ENCODE measurements around the gene ATG5.
A peak's percentile ranks its signal among the peaks of the same experiment; 100 is the strongest.

Gene ATG5

GRCh38 chr6:106182455-106182854 is 143.1 kb downstream of the ATG5 start:
- H3K79me2 ChIP-seq (ENCODE audit: control insufficient read depth, insufficient read depth, low read length, poor library complexity), result no peaks in the 10 kb centered on the region
- H3K27ac ChIP-seq (ENCODE audit: low read depth, low read length), result no peak overlapping the region
- no peak overlapping the region for H2BK120ac ChIP-seq (ENCODE audit: insufficient read depth, low read length, poor library complexity)
- no peak overlapping the region for H2BK12ac ChIP-seq (ENCODE audit: low read length)
- H3K79me1 ChIP-seq (ENCODE audit: low read length), result no peaks in the 10 kb centered on the region
- no peak overlapping the region for H3K18ac ChIP-seq (ENCODE audit: low read length)
- no peaks in the 10 kb centered on the region for H3K9me3 ChIP-seq (ENCODE audit: insufficient read depth, low read depth, low read length)
- no peak overlapping the region for H3K9ac ChIP-seq (ENCODE audit: low read length)
- no peak overlapping the region for H3K4ac ChIP-seq (ENCODE audit: low read depth, low read length)
- peak in 1 of 2 donors; percentile 9 for DNase-seq
- H3K23ac ChIP-seq (ENCODE audit: low read length), result no peak overlapping the region
- H4K91ac ChIP-seq (ENCODE audit: low read depth, low read length), result no peak overlapping the region
- no CpG with 5 or more reads among the region's 5 CpGs for WGBS (ENCODE audit: extremely low coverage, insufficient coverage, insufficient read length)
- no peak overlapping the region for H2AK5ac ChIP-seq (ENCODE audit: low read length)
- no peak overlapping the region for H3K4me2 ChIP-seq (ENCODE audit: low read length)
- H3K14ac ChIP-seq (ENCODE audit: low read length), result no peak overlapping the region
- no peak overlapping the region for H2AFZ ChIP-seq (ENCODE audit: insufficient read depth, low read length, poor library complexity)
- peaks cover 0 to 2% of the 10 kb centered on the region in 2 experiments for H3K36me3 ChIP-seq (ENCODE audit: control insufficient read depth in 1 of 2, insufficient read depth in 2 of 2, low read length in 2 of 2)
- H4K12ac ChIP-seq (ENCODE audit: low read depth, low read length), result no peak overlapping the region
- no peaks in the 10 kb centered on the region for H3K27me3 ChIP-seq (ENCODE audit: insufficient read depth, low read length)
- H2BK5ac ChIP-seq (ENCODE audit: low read depth, low read length, poor library complexity), result no peak overlapping the region
- H3K4me3 ChIP-seq (ENCODE audit: low read depth, low read length), result no peak overlapping the region
- no peak overlapping the region for H4K8ac ChIP-seq (ENCODE audit: low read depth, low read length)
- H3K4me1 ChIP-seq (ENCODE audit: control insufficient read depth in 1 of 2, insufficient read depth in 2 of 2, low read length in 2 of 2), result peaks cover 3% of the 10 kb centered on the region in 2 experiments

- Histone ChIP-seq H3K4me2 (ENCODE audit: low read length) (no peak overlapping the region), H3K4me3 (ENCODE audit: low read depth, low read length) (no peak overlapping the region), H3K9ac (ENCODE audit: low read length) (no peak overlapping the region), H2BK5ac (ENCODE audit: low read depth, low read length, poor library complexity) (no peak overlapping the region), H3K27me3 (ENCODE audit: insufficient read depth, low read length) (no peaks in the 10 kb centered on the region), H3K36me3 (ENCODE audit: control insufficient read depth in 1 of 2, insufficient read depth in 2 of 2, low read length in 2 of 2) (peaks cover 0 to 2% of the 10 kb centered on the region in 2 experiments), H4K8ac (ENCODE audit: low read depth, low read length) (no peak overlapping the region), H3K79me2 (ENCODE audit: control insufficient read depth, insufficient read depth, low read length, poor library complexity) (no peaks in the 10 kb centered on the region), H3K4ac (ENCODE audit: low read depth, low read length) (no peak overlapping the region), H2AK5ac (ENCODE audit: low read length) (no peak overlapping the region), H3K18ac (ENCODE audit: low read length) (no peak overlapping the region), H2AFZ (ENCODE audit: insufficient read depth, low read length, poor library complexity) (no peak overlapping the region), H4K91ac (ENCODE audit: low read depth, low read length) (no peak overlapping the region), H4K12ac (ENCODE audit: low read depth, low read length) (no peak overlapping the region), H3K9me3 (ENCODE audit: insufficient read depth, low read depth, low read length) (no peaks in the 10 kb centered on the region), H3K4me1 (ENCODE audit: control insufficient read depth in 1 of 2, insufficient read depth in 2 of 2, low read length in 2 of 2) (peaks cover 3% of the 10 kb centered on the region in 2 experiments), H2BK120ac (ENCODE audit: insufficient read depth, low read length, poor library complexity) (no peak overlapping the region), H3K14ac (ENCODE audit: low read length) (no peak overlapping the region), H2BK12ac (ENCODE audit: low read length) (no peak overlapping the region), H3K27ac (ENCODE audit: low read depth, low read length) (no peak overlapping the region), H3K79me1 (ENCODE audit: low read length) (no peaks in the 10 kb centered on the region), H3K23ac (ENCODE audit: low read length) (no peak overlapping the region)
- no CpG with 5 or more reads among the region's 3 CpGs for WGBS (ENCODE audit: extremely low coverage, insufficient coverage, insufficient read length)
- DNase-seq, result peak; percentile 70 to 92
Measured at GRCh38 chr6:106181664-106182418, 143.7 kb downstream of the ATG5 start.

DNA sequence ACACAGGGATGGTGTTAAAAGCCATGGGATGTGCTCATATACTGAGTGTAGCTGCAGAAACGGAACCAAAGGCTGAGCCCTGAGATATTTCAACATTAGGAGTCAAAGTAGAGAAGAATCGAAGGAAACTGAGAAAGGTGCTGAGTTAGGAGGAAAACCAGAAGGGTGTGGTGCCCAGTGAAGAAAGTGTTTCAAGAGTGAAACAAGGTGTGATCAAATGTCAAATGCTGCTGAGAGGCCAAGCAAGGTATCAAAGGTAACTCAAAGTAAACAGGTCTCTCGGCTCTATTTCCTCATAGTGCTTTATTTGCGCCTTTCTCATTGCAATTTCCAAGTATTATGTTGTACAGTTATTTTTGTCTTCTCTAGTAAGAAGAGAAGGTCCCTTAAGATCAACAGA is 145.4 kb downstream of the ATG5 start:
- no peaks in the 10 kb centered on the region for H3K36me3 ChIP-seq (ENCODE audit: control insufficient read depth in 1 of 2, insufficient read depth in 2 of 2, low read length in 2 of 2)
- WGBS (ENCODE audit: extremely low coverage, insufficient coverage, insufficient read length), result no CpG with 5 or more reads among the region's 4 CpGs
- no peaks in the 10 kb centered on the region for H3K27me3 ChIP-seq (ENCODE audit: insufficient read depth, low read length)
- no peak overlapping the region for H3K14ac ChIP-seq (ENCODE audit: low read length)
- H2BK120ac ChIP-seq (ENCODE audit: insufficient read depth, low read length, poor library complexity), result no peak overlapping the region
- no peaks in the 10 kb centered on the region for H3K79me1 ChIP-seq (ENCODE audit: low read length)
- H3K4me1 ChIP-seq (ENCODE audit: control insufficient read depth in 1 of 2, insufficient read depth in 2 of 2, low read length in 2 of 2), result no peaks in the 10 kb centered on the region
- no peak overlapping the region for H4K8ac ChIP-seq (ENCODE audit: low read depth, low read length)
- H3K79me2 ChIP-seq (ENCODE audit: control insufficient read depth, insufficient read depth, low read length, poor library complexity), result no peaks in the 10 kb centered on the region
- H2BK12ac ChIP-seq (ENCODE audit: low read length), result no peak overlapping the region
- no peak overlapping the region for H3K4me2 ChIP-seq (ENCODE audit: low read length)
- H3K27ac ChIP-seq (ENCODE audit: low read depth, low read length), result no peak overlapping the region
- no peak for DNase-seq
- H2BK5ac ChIP-seq (ENCODE audit: low read depth, low read length, poor library complexity), result no peak overlapping the region
- no peak overlapping the region for H4K12ac ChIP-seq (ENCODE audit: low read depth, low read length)
- no peak overlapping the region for H3K4me3 ChIP-seq (ENCODE audit: low read depth, low read length)
- no peak overlapping the region for H4K91ac ChIP-seq (ENCODE audit: low read depth, low read length)
- no peak overlapping the region for H2AK5ac ChIP-seq (ENCODE audit: low read length)
- no peak overlapping the region for H3K4ac ChIP-seq (ENCODE audit: low read depth, low read length)
- H3K9ac ChIP-seq (ENCODE audit: low read length), result no peak overlapping the region
- H3K23ac ChIP-seq (ENCODE audit: low read length), result no peak overlapping the region
- H2AFZ ChIP-seq (ENCODE audit: insufficient read depth, low read length, poor library complexity), result no peak overlapping the region
- no peaks in the 10 kb centered on the region for H3K9me3 ChIP-seq (ENCODE audit: insufficient read depth, low read depth, low read length)
- no peak overlapping the region for H3K18ac ChIP-seq (ENCODE audit: low read length)

- Histone ChIP-seq H4K91ac (ENCODE audit: low read depth, low read length) (no peak overlapping the region), H3K27ac (ENCODE audit: low read depth, low read length) (no peak overlapping the region), H3K79me2 (ENCODE audit: control insufficient read depth, insufficient read depth, low read length, poor library complexity) (no peaks in the 10 kb centered on the region), H3K4ac (ENCODE audit: low read depth, low read length) (no peak overlapping the region), H4K8ac (ENCODE audit: low read depth, low read length) (no peak overlapping the region), H3K23ac (ENCODE audit: low read length) (no peak overlapping the region), H3K4me1 (ENCODE audit: control insufficient read depth in 1 of 2, insufficient read depth in 2 of 2, low read length in 2 of 2) (no peaks in the 10 kb centered on the region), H3K36me3 (ENCODE audit: control insufficient read depth in 1 of 2, insufficient read depth in 2 of 2, low read length in 2 of 2) (no peaks in the 10 kb centered on the region), H3K14ac (ENCODE audit: low read length) (no peak overlapping the region), H3K79me1 (ENCODE audit: low read length) (no peaks in the 10 kb centered on the region), H3K4me3 (ENCODE audit: low read depth, low read length) (no peak overlapping the region), H3K9ac (ENCODE audit: low read length) (no peak overlapping the region), H3K9me3 (ENCODE audit: insufficient read depth, low read depth, low read length) (no peaks in the 10 kb centered on the region), H2BK5ac (ENCODE audit: low read depth, low read length, poor library complexity) (no peak overlapping the region), H3K18ac (ENCODE audit: low read length) (no peak overlapping the region), H2AK5ac (ENCODE audit: low read length) (no peak overlapping the region), H3K27me3 (ENCODE audit: insufficient read depth, low read length) (no peaks in the 10 kb centered on the region), H2AFZ (ENCODE audit: insufficient read depth, low read length, poor library complexity) (no peak overlapping the region), H3K4me2 (ENCODE audit: low read length) (no peak overlapping the region), H2BK120ac (ENCODE audit: insufficient read depth, low read length, poor library complexity) (no peak overlapping the region), H4K12ac (ENCODE audit: low read depth, low read length) (no peak overlapping the region), H2BK12ac (ENCODE audit: low read length) (no peak overlapping the region)
- no peak for DNase-seq
- 100% methylated on average over 1 of the region's 3 CpGs for WGBS (ENCODE audit: extremely low coverage, insufficient coverage, insufficient read length)
Measured at GRCh38 chr6:106178900-106179299, 146.7 kb downstream of the ATG5 start.

All from trophoblast cell (in vitro differentiated cells and primary cell).